Measurements from ENCODE around the gene BMP7. TPM values are rescaled to one million over a fixed set of nuclear protein-coding genes. Genes with fewer than 3 reads are reported as not detected.

BMP7 gene
- total and polyA plus RNA-seq, 2 of the 8 experiments (the other 6 are each of a cell fraction or from before 2014, with no cell fraction given) = 9.2 to 14.7 TPM

DNA sequence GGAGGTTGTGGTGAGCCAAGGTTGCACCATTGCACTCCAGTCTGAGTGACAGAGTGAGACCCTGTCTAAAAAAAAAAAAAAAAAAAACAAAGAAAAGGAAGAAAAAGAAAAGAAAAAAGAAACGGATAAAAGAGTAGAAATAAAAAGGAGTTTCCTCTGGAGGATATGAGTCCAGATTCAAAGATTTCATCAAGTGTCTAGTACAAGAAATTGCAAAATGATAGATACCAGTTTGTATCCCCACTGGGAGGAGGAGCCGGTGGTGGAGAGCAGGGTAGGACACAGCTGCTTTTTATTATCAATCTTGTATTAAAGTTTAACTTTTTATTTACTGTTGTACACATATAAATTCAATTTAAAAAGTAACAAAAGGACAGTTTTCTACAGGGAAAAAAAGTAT, 113.9 kb downstream of the BMP7 start:
- H2AK5ac ChIP-seq (ENCODE audit: low read depth, low read length) = no peak overlapping the region
- H3K56ac ChIP-seq (replicated peaks; ENCODE audit: insufficient read length, low read depth, low read length) = no peak overlapping the region
- no peak for FAIRE-seq
- H4K20me1 ChIP-seq (replicated peaks in 1 of 2; ENCODE audit: control insufficient read depth in 1 of 2, insufficient read depth in 2 of 2, low read length in 2 of 2) = no peaks in the 10 kb centered on the region
- H2BK120ac ChIP-seq (replicated peaks; ENCODE audit: low read depth, low read length) = no peak overlapping the region
- no peak overlapping the region for H3K14ac ChIP-seq (ENCODE audit: insufficient read length)
- ChIA-PET POLR2A (ENCODE audit: partially characterized antibody) (no interaction called here), CTCF (ENCODE audit: partially characterized antibody) (interaction anchor here (0.6 to 1.1 kb wide), 2 partner anchors 204 to 592 kb away, joined by 3 read pairs; no protein-coding TSS in a partner anchor)
- no peaks in the 10 kb centered on the region; a peak in 1 of 7 replicates for H3K27me3 ChIP-seq (replicated peaks in 1 of 4; ENCODE audit: control insufficient read depth in 3 of 4, extremely low read depth in 1 of 4, insufficient read depth in 3 of 4, low read length in 3 of 4)
- no peak overlapping the region for H4K5ac ChIP-seq (ENCODE audit: insufficient read length, low read depth, low read length)
- H3K79me2 ChIP-seq (ENCODE audit: control insufficient read depth in 1 of 2, insufficient read depth in 2 of 2, low read length in 2 of 2) = no peaks in the 10 kb centered on the region
- no peaks in the 10 kb centered on the region for H3K36me3 ChIP-seq (ENCODE audit: control insufficient read depth in 2 of 4, insufficient read depth in 4 of 4, low read length in 3 of 4)
- no peak overlapping the region for H4K8ac ChIP-seq (ENCODE audit: extremely low read depth, insufficient read depth, low read length)
- 0 out of 7 replicates have a peak, but pooled peaks cover 0 to under 1% (median 0%) of the 10 kb centered on the region in 4 experiments for H3K4me1 ChIP-seq (replicated peaks in 1 of 4; ENCODE audit: control insufficient read depth in 3 of 4, insufficient read depth in 4 of 4, low read length in 3 of 4)
- H3K9ac ChIP-seq (replicated peaks in 1 of 4; ENCODE audit: extremely low read depth in 1 of 4, low read depth in 3 of 4, low read length in 3 of 4) = no peak overlapping the region
- no peak overlapping the region for H3K4me3 ChIP-seq (ENCODE audit: extremely low read depth in 1 of 4, insufficient read depth in 2 of 4, low read depth in 3 of 4, low read length in 4 of 4)
- no peak overlapping the region for H3K4me2 ChIP-seq (ENCODE audit: insufficient read depth in 1 of 2, low read depth in 2 of 2, low read length in 2 of 2)
- no peak overlapping the region for H3K27ac ChIP-seq (ENCODE audit: low read depth, low read length)
- no peak overlapping the region for H3K4ac ChIP-seq (replicated peaks; ENCODE audit: insufficient read length, low read depth, low read length)
- 85% methylated on average over 1 of the region's 2 CpGs; no CpG with 5 or more reads in 1 of the 2 experiments for WGBS, 2 experiments (ENCODE audit: extremely low coverage in 1 of 2, insufficient coverage in 1 of 2, insufficient read length in 1 of 2, insufficient replicate concordance in 2 of 2, low coverage in 1 of 2, low lambda C conversion rate in 2 of 2, missing lambda C conversion rate in 1 of 2)
- H4K91ac ChIP-seq (replicated peaks; ENCODE audit: insufficient read length, low read length) = no peak overlapping the region
- no peak overlapping the region for H2BK20ac ChIP-seq (ENCODE audit: low read length)
- H3K18ac ChIP-seq (ENCODE audit: extremely low read depth, low read length) = no peak overlapping the region
- no peak overlapping the region for H2BK12ac ChIP-seq (ENCODE audit: low read depth, low read length)
- no peaks in the 10 kb centered on the region for H3K9me3 ChIP-seq (ENCODE audit: insufficient read depth in 2 of 2, low read depth in 1 of 2, low read length in 1 of 2)
- H2AFZ ChIP-seq (ENCODE audit: low read length) = no peak overlapping the region
- H2BK5ac ChIP-seq (ENCODE audit: low read depth, low read length) = no peak overlapping the region
- no peak overlapping the region for H3K23ac ChIP-seq (ENCODE audit: insufficient read length)
- no peak overlapping the region for H2BK15ac ChIP-seq (ENCODE audit: low read length)
- DNase-seq (ENCODE audit: low read depth in 1 of 2, low spot score in 2 of 2) = no peak
- no peaks in the 10 kb centered on the region for H3K23me2 ChIP-seq (ENCODE audit: low read depth, low read length)
- H3K79me1 ChIP-seq (ENCODE audit: low read depth, low read length) = no peaks in the 10 kb centered on the region
- no peak for TF ChIP-seq HDAC6 (IDR thresholded peaks at IDR 0.05; ENCODE audit: low read depth, low read length)
- no peak for TF ChIP-seq E2F6 (IDR thresholded peaks at IDR 0.05)
- TF ChIP-seq NRF1 (IDR thresholded peaks at IDR 0.05; ENCODE audit: low read depth, low read length) = no peak
- TF ChIP-seq ATF2 (IDR thresholded peaks at IDR 0.05; ENCODE audit: low read length) = no peak
- TF ChIP-seq POLR2AphosphoS5 (IDR thresholded peaks at IDR 0.05; ENCODE audit: low read depth, low read length) = no peak
- TF ChIP-seq RAD21 (IDR thresholded peaks at IDR 0.05 in 1 of 2, conservative IDR thresholded peaks at IDR 0.05 in 1 of 2; ENCODE audit: low read depth in 2 of 2, low read length in 2 of 2) = no peak
- TF ChIP-seq TAF1 (IDR thresholded peaks at IDR 0.05; ENCODE audit: low read depth, low read length) = no peak
- no peak for TF ChIP-seq KDM4A (IDR thresholded peaks at IDR 0.05; ENCODE audit: low read depth, low read length, severe bottlenecking)
- no peak for TF ChIP-seq POU5F1 (IDR thresholded peaks at IDR 0.05; ENCODE audit: low read depth, low read length)
- no peak for TF ChIP-seq JUND (IDR thresholded peaks at IDR 0.05; ENCODE audit: low read length)
- no peak for TF ChIP-seq BRCA1 (IDR thresholded peaks at IDR 0.05; ENCODE audit: low read depth, low read length)
- no peak for TF ChIP-seq TAF7 (optimal IDR thresholded peaks at IDR 0.05; ENCODE audit: borderline replicate concordance, low read depth, low read length)

Data from H1 (cell line).